HG02798 (cell line): ENCODE measurements around the gene MGAT3.

Experiments
- ATAC-seq: cut with Tn5 transposase; IDR thresholded peaks from one replicate; pipeline ENCODE4 v1.9.1; 2021; ENCODE audit warnings: mild to moderate bottlenecking; ENCODE audit not compliant: unreplicated experiment, poor library complexity

The MGAT3 gene

GRCh38 chr22:39487826-39488520 is 31.2 kb downstream of the MGAT3 start:
- no peak for ATAC-seq

- ATAC-seq, result no peak
Observed at GRCh38 chr22:39488563-39489083, 31.8 kb downstream of the MGAT3 start.

GRCh38 chr22:39489094-39490068 is 32.6 kb downstream of the MGAT3 start:
- no peak for ATAC-seq

GRCh38 chr22:39490135-39490798 is 33.5 kb downstream of the MGAT3 start:
- ATAC-seq, result peak; percentile 81

- no peak for ATAC-seq
Observed at GRCh38 chr22:39490966-39491680, 34.3 kb downstream of the MGAT3 start.

- ATAC-seq, result no peak
Observed at GRCh38 chr22:39491696-39492095, 34.9 kb downstream of the MGAT3 start.

GRCh38 chr22:39492186-39492585 is 35.4 kb downstream of the MGAT3 start:
- no peak for ATAC-seq

- no peak for ATAC-seq
Observed at GRCh38 chr22:39493759-39494158, 36.9 kb downstream of the MGAT3 start.

- ATAC-seq, result no peak
Observed at GRCh38 chr22:39494471-39495120, 37.8 kb downstream of the MGAT3 start.

- ATAC-seq, result peak; percentile 57
Observed at GRCh38 chr22:39496131-39496838, 39.5 kb downstream of the MGAT3 start.

GRCh38 chr22:39497429-39497828 is 40.6 kb downstream of the MGAT3 start:
- ATAC-seq, result no peak

GRCh38 chr22:39498368-39498767 is 41.6 kb downstream of the MGAT3 start:
- no peak for ATAC-seq

GRCh38 chr22:39498802-39499201 is 42.0 kb downstream of the MGAT3 start:
- ATAC-seq, result no peak

GRCh38 chr22:39500101-39500500 is 43.3 kb downstream of the MGAT3 start:
- no peak for ATAC-seq

GRCh38 chr22:39501644-39502108 is 44.9 kb downstream of the MGAT3 start:
- ATAC-seq, result no peak

- peak; percentile 94 for ATAC-seq
Observed at GRCh38 chr22:39502109-39502788, 45.4 kb downstream of the MGAT3 start, which contains the start of gene MIEF1. Gene MIEF1, plus strand, starts transcription at chr22:39502290. Its CDS starts 9,005 bp downstream, at chr22:39511295.

- peak; percentile 1 for ATAC-seq
Observed at GRCh38 chr22:39502789-39503409, 46.1 kb downstream of the MGAT3 start.

GRCh38 chr22:39503630-39504029 is 46.8 kb downstream of the MGAT3 start:
- ATAC-seq, result no peak
